CD14-positive monocyte (primary cell): ENCODE data around the gene LIAS. TPM values are rescaled to one million over a fixed set of nuclear protein-coding genes. Genes with fewer than 3 reads are reported as not detected.
A peak's percentile ranks its signal among the peaks of the same experiment; 100 is the strongest.

ENCODE experiments used
- DNase-seq, 3 donors: peaks; one replicate each; pipeline ENCODE4 v3.0.0-alpha.2; 2011 to 2022
- H2AFZ ChIP-seq: 2 replicates; pipeline ENCODE4 v1.6.0; 2012; ENCODE audit warnings: mild to moderate bottlenecking, low read depth, low read length, inconsistent platforms; ENCODE audit not compliant: insufficient read depth, poor library complexity, severe bottlenecking
- H3K27ac ChIP-seq, 2 donors: 1 replicate in 1 of 2; 2 replicates in 1 of 2; pipeline ENCODE4 v1.5.1; 2012 to 2013; ENCODE audit warnings: low read length in 2 of 2, control low read depth in 1 of 2, inconsistent platforms in 1 of 2, low read depth in 1 of 2, mild to moderate bottlenecking in 1 of 2
- H3K27me3 ChIP-seq, 2 donors: one replicate each; pipeline versions ENCODE4 v1.6.0 to v1.6.1; 2011 to 2013; ENCODE audit warnings: low read length in 2 of 2; ENCODE audit not compliant: control insufficient read depth in 2 of 2, insufficient read depth in 2 of 2
- H3K36me3 ChIP-seq, 2 donors: replicated peaks in 1 of 2; 1 replicate in 1 of 2; 2 replicates in 1 of 2; pipeline versions ENCODE4 v1.5.1 to v1.6.1; 2012 to 2013; ENCODE audit warnings: low read length in 2 of 2, control low read depth in 1 of 2, inconsistent platforms in 1 of 2, mild to moderate bottlenecking in 1 of 2; ENCODE audit not compliant: insufficient read depth in 2 of 2, control insufficient read depth in 1 of 2
- H3K4me1 ChIP-seq, 2 donors: 1 replicate in 1 of 2; 2 replicates in 1 of 2; pipeline versions ENCODE4 v1.5.1 to v1.6.1; 2012 to 2013; ENCODE audit warnings: low read length in 2 of 2, control low read depth in 1 of 2, inconsistent platforms in 1 of 2, mild to moderate bottlenecking in 1 of 2, moderate library complexity in 1 of 2; ENCODE audit not compliant: insufficient read depth in 2 of 2, control insufficient read depth in 1 of 2
- H3K4me2 ChIP-seq: replicated peaks from 2 replicates; pipeline ENCODE3; 2012; ENCODE audit warnings: low read length, moderate library complexity, mild to moderate bottlenecking; ENCODE audit not compliant: poor library complexity, severe bottlenecking; ENCODE audit errors: extremely low read depth
- H3K4me3 ChIP-seq, 3 experiments: fragments of 200-600 bp in 1 of 3; sonication (generic) in 1 of 3; replicated peaks in 1 of 3; 1 replicate in 2 of 3; 2 replicates in 1 of 3; pipeline ENCODE4 v1.5.1; 2011 to 2013; ENCODE audit warnings: low read length in 3 of 3, mild to moderate bottlenecking in 3 of 3, control low read depth in 2 of 3, low read depth in 2 of 3, inconsistent platforms in 1 of 3, moderate library complexity in 1 of 3
- H3K79me2 ChIP-seq: 2 replicates; pipeline ENCODE4 v1.6.0; 2012; ENCODE audit warnings: mild to moderate bottlenecking, control low read depth, inconsistent platforms, low read length, moderate library complexity; ENCODE audit not compliant: insufficient read depth
- H3K9ac ChIP-seq: 2 replicates; pipeline ENCODE4 v1.6.0; 2017; ENCODE audit warnings: low read length, mild to moderate bottlenecking; ENCODE audit not compliant: insufficient read depth, poor library complexity, severe bottlenecking
- H3K9me3 ChIP-seq, 2 donors: replicated peaks in 1 of 2; 1 replicate in 1 of 2; 2 replicates in 1 of 2; pipeline versions ENCODE4 v1.5.1 to v1.6.1; 2012 to 2013; ENCODE audit warnings: low read length in 2 of 2, control low read depth in 1 of 2; ENCODE audit not compliant: control insufficient read depth in 1 of 2, insufficient read depth in 1 of 2
- H4K20me1 ChIP-seq: 2 replicates; pipeline ENCODE4 v1.6.0; 2012; ENCODE audit warnings: mild to moderate bottlenecking, low read length, control low read depth, moderate library complexity; ENCODE audit not compliant: insufficient read depth
- H3K27ac Mint-ChIP-seq, 7 donors: one replicate each; pipeline ENCODE4 v1.8.0; 2020; ENCODE audit warnings: mild to moderate bottlenecking in 7 of 7, mixed read lengths in 7 of 7, moderate library complexity in 6 of 7, inconsistent platforms in 2 of 7
- H3K27me3 Mint-ChIP-seq, 3 donors: one replicate each; pipeline ENCODE4 v1.8.0; 2021 to 2022; ENCODE audit warnings: low read depth in 3 of 3, mild to moderate bottlenecking in 3 of 3, mixed read lengths in 3 of 3, moderate library complexity in 3 of 3, inconsistent platforms in 1 of 3
- H3K36me3 Mint-ChIP-seq, 2 donors: one replicate each; pipeline ENCODE4 v1.8.0; 2020; ENCODE audit warnings: mixed read lengths in 2 of 2, inconsistent platforms in 1 of 2, mild to moderate bottlenecking in 1 of 2
- H3K4me1 Mint-ChIP-seq: one replicate; pipeline ENCODE4 v1.8.0; 2020; ENCODE audit warnings: mild to moderate bottlenecking, mixed read lengths
- H3K4me3 Mint-ChIP-seq, 2 donors: one replicate each; pipeline ENCODE4 v1.8.0; 2020; ENCODE audit warnings: mild to moderate bottlenecking in 2 of 2, mixed read lengths in 2 of 2, moderate library complexity in 1 of 2
- H3K9me3 Mint-ChIP-seq, 7 donors: one replicate each; pipeline ENCODE4 v1.8.0; 2020 to 2022; ENCODE audit warnings: mixed read lengths in 7 of 7, mild to moderate bottlenecking in 6 of 7, moderate library complexity in 6 of 7, inconsistent platforms in 2 of 7
- WGBS: methylation state at CpG from one replicate; pipeline ENCODE4 v1.1.5; 2013; ENCODE audit warnings: missing lambda C conversion rate; ENCODE audit not compliant: insufficient coverage; 5-methylcytosine and 5-hydroxymethylcytosine counted together
- intact Hi-C, 2 donors: fragments of 100-400 bp; cut with micrococcal nuclease; formaldehyde crosslinking; loops; one replicate each; pipeline versions ENCODE4 v1.15.0 to v1.15.1; 2023
- polyA plus RNA-seq, 3 donors: library from polyadenylated mRNA; depleted of rRNA in 1 of 3; unstranded in 2 of 3; stranded (reverse) in 1 of 3; fragments of 300-500 nt in 2 of 3; fragments of >200 nt in 1 of 3; fragmentation: Illumina TruSeq in 2 of 3; gene quantifications; 1 replicate in 2 of 3; 2 replicates in 1 of 3; pipeline ENCODE4 v1.2.3, GENCODE V29; 2012 to 2021
- small RNA-seq: library from RNA; depleted of rRNA; stranded (forward); fragments of <200 nt; gene quantifications from one replicate; pipeline ENCODE3, GENCODE V24; 2012; ENCODE audit warnings: low read depth; ENCODE audit not compliant: insufficient read length
- TF ChIP-seq, protein P1 (sequence below): fragments of 200-600 bp; IDR thresholded peaks from one replicate; pipeline ENCODE4 v1.8.0; 2022; ENCODE audit warnings: antibody characterized with exemption, mild to moderate bottlenecking

LIAS gene
- polyA plus RNA-seq, 3 donors: 7.2 to 8.9 (median 7.8) TPM

DNA sequence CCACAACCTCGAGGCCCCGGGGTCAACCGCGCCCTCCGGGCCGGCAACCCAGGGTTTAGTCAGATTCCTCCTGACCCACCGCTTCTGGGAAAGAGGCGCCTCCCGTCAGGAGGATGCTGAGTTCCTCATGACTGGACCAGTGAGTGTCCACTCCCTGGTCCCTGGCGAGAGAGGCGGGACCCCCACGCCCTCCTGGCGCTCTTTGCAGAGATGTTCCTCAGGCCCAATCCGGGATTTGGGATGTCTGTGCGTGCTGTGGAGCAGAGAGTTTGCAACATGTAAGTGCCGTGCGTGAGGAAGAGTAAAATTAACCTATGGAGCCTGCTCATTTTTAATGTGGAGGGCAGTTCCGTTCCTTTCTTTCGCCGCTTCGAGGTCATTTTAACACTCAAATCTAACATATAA, 69.2 kb downstream of the LIAS start:
- Histone ChIP-seq H3K4me2 (peak overlapping the region; percentile 81), H2AFZ (peak overlapping the region; percentile 97), H3K79me2 (peaks cover 32% of the 10 kb centered on the region), H3K36me3 (peaks cover 0 to 2% of the 10 kb centered on the region in 2 donors), H3K27ac (peak overlapping the region; percentile 22 to 90), H4K20me1 (no peaks in the 10 kb centered on the region), H3K9ac (peak overlapping the region; percentile 89), H3K4me1 (peaks cover 17 to 19% of the 10 kb centered on the region in 2 donors), H3K9me3 (peaks cover 0 to 10% of the 10 kb centered on the region in 2 donors), H3K4me3 (peak overlapping the region; percentile 71 to 83 (median 83)), H3K27me3 (no peaks in the 10 kb centered on the region)
- peaks cover 16 to 30% (median 23%) of the 10 kb centered on the region in 7 donors for H3K9me3 Mint-ChIP-seq
- TF ChIP-seq, protein P1, sequence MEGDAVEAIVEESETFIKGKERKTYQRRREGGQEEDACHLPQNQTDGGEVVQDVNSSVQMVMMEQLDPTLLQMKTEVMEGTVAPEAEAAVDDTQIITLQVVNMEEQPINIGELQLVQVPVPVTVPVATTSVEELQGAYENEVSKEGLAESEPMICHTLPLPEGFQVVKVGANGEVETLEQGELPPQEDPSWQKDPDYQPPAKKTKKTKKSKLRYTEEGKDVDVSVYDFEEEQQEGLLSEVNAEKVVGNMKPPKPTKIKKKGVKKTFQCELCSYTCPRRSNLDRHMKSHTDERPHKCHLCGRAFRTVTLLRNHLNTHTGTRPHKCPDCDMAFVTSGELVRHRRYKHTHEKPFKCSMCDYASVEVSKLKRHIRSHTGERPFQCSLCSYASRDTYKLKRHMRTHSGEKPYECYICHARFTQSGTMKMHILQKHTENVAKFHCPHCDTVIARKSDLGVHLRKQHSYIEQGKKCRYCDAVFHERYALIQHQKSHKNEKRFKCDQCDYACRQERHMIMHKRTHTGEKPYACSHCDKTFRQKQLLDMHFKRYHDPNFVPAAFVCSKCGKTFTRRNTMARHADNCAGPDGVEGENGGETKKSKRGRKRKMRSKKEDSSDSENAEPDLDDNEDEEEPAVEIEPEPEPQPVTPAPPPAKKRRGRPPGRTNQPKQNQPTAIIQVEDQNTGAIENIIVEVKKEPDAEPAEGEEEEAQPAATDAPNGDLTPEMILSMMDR: no peak
- peaks cover 22% of the 10 kb centered on the region for H3K4me1 Mint-ChIP-seq
- H3K36me3 Mint-ChIP-seq: peaks cover 23 to 26% of the 10 kb centered on the region in 2 donors
- H3K27ac Mint-ChIP-seq: peak overlapping the region; percentile 52 to 96 (median 69)
- no peak for DNase-seq
- peaks cover 0 to 2% (median 0%) of the 10 kb centered on the region in 3 donors for H3K27me3 Mint-ChIP-seq
- WGBS: 0% methylated on average over 15 of the region's 21 CpGs
- peak overlapping the region; percentile 99 to 100 for H3K4me3 Mint-ChIP-seq
- intact Hi-C loops: loop anchor here (5.0 to 10.0 kb wide), 4 partner anchors 46 to 109 kb away; partner anchors contain the start of genes SMIM14 (in 2 of the 2), LIAS (in 1 of the 2) and RPL9 (in 1 of the 2)

Small RNA genes within 50 kb of the gene (small RNA-seq; reads per million reads assigned to genes)
- not detected for gene MIR5591
- not detected for gene RF00019

Other genes starting within 250 kb of the LIAS start
- gene RFC1, start 92.7 kb upstream of the LIAS start, polyA plus RNA-seq: 10 to 100 TPM in 2 of 3 donors, 1 to 10 TPM in 1; 8.7 to 15.0 (median 14.6) TPM
- gene KLB, start 52.1 kb upstream of the LIAS start, polyA plus RNA-seq: not detected
- 1,000 to 10,000 TPM in 1 of 3 donors, 100 to 1,000 TPM in 2; 821 to 1,937 (median 828) TPM for gene RPL9, start 134 bp upstream of the LIAS start, polyA plus RNA-seq
- 10 to 100 TPM in 2 of 3 donors, 1 to 10 TPM in 1; 4.6 to 19.7 (median 16.7) TPM for gene UGDH, start 68.4 kb downstream of the LIAS start, polyA plus RNA-seq
- 100 to 1,000 TPM in 2 of 3 donors, 10 to 100 TPM in 1; 13.6 to 152 (median 140) TPM for gene SMIM14, start 179.8 kb downstream of the LIAS start, polyA plus RNA-seq
- 10 to 100 TPM; 24.2 to 66.8 (median 50.0) TPM for gene UBE2K, start 239.1 kb downstream of the LIAS start, polyA plus RNA-seq